Right lobe of liver (tissue), 4 donors: ENCODE measurements around the gene ANKS1B.

Experiments
- CTCF ChIP-seq, 4 donors: fragments of 200-600 bp in 3 of 4; fragments of 450-650 bp in 1 of 4; IDR thresholded peaks; one replicate each; pipeline versions ENCODE4 v1.5.1 to v1.8.0; 2016 to 2022; ENCODE audit warnings: antibody characterized with exemption in 4 of 4, mild to moderate bottlenecking in 2 of 4
- POLR2A ChIP-seq: fragments of 450-650 bp; IDR thresholded peaks from one replicate; pipeline ENCODE4 v1.6.1; 2017; ENCODE audit warnings: antibody characterized with exemption, mild to moderate bottlenecking
- donor health status: DM: no; HTN: no; CAD: no.
- donor health status: DM: no; HTN: no; CAD: no.
- donor health status: DM: no; HTN: yes; CAD: no.

- TF ChIP-seq CTCF (IDR thresholded peaks at IDR 0.05) (no peak), POLR2A (no peak)
Observed at GRCh38 chr12:99736760-99737269, 247.9 kb downstream of the ANKS1B start.
